A549 (cell line): ENCODE data around the gene SPTB. TPM values are rescaled to one million over a fixed set of nuclear protein-coding genes. Genes with fewer than 3 reads are reported as not detected.
"Not testable (repeated sequence)": the region's sequence is repeated elsewhere in the genome, so short reads cannot be mapped to it uniquely, and the experiment has no call there.

ENCODE experiments used
- ATAC-seq, 2 experiments: fragments of 200-7000 bp in 1 of 2; fragments of >200 bp in 1 of 2; cut with Nextera tagmentation in 1 of 2; cut with Tn5 transposase in 1 of 2; 3 replicates each; pipeline versions ENCODE4 v1.8.0 to v1.9.1; 2018 to 2020; ENCODE audit warnings: mild to moderate bottlenecking in 1 of 2, moderate library complexity in 1 of 2
- CTCF ChIA-PET: fragments of 300-600 bp; sonication (Branson Sonifier 250); formaldehyde crosslinking; extraction: SDS; loops from one replicate; lab custom pipeline; 2021; ENCODE audit warnings: antibody characterized with exemption, inconsistent platforms; lab: Yijun Ruan, JAX
- POLR2A ChIA-PET: fragments of 350-600 bp; formaldehyde crosslinking; extraction: SDS; loops from one replicate; lab custom pipeline; 2021; ENCODE audit warnings: antibody characterized with exemption, inconsistent platforms; lab: Yijun Ruan, JAX
- DNase-seq, 2 experiments: peaks; one replicate each; pipeline versions ENCODE4 v3.0.0 to v3.0.0-alpha.2; 2011 to 2016; ENCODE audit warnings: low read depth in 1 of 2, low spot score in 1 of 2
- FAIRE-seq: peaks from 2 replicates; lab custom pipeline; 2011; peaks lifted over from hg19 to GRCh38; lab: Jason Lieb, UNC
- H3K27ac ChIP-seq, 2 experiments: fragments of >200 bp; sonication (Bioruptor Twin); formaldehyde crosslinking; 3 replicates each; pipeline ENCODE4 v1.5.1; 2016 to 2017
- H3K4me1 ChIP-seq: fragments of >200 bp; sonication (Bioruptor Twin); formaldehyde crosslinking; 3 replicates; pipeline ENCODE4 v1.6.1; 2016
- H3K4me2 ChIP-seq: fragments of >200 bp; sonication (Bioruptor Twin); formaldehyde crosslinking; 3 replicates; pipeline ENCODE4 v1.6.1; 2016
- H3K4me3 ChIP-seq: fragments of >200 bp; sonication (Bioruptor Twin); formaldehyde crosslinking; 3 replicates; pipeline ENCODE4 v1.5.1; 2016
- H3K9me3 ChIP-seq: fragments of >200 bp; sonication (Bioruptor Twin); formaldehyde crosslinking; 3 replicates; pipeline ENCODE4 v1.6.1; 2016
- ATOH8 ChIP-seq: fragments of 250-450 bp; sonication (Bioruptor Pico); IDR thresholded peaks from 2 replicates; pipeline ENCODE4 v1.5.0; 2020; ENCODE audit warnings: low read depth, mild to moderate bottlenecking, moderate library complexity
- BHLHE40 ChIP-seq: IDR thresholded peaks from 2 replicates; pipeline ENCODE4 v1.6.1; 2012; ENCODE audit warnings: low read depth, low read length, inconsistent platforms
- CBX2 ChIP-seq: fragments of 200-600 bp; sonication (generic); IDR thresholded peaks from 2 replicates; pipeline ENCODE4 v1.6.1; 2016; ENCODE audit warnings: low read depth, mild to moderate bottlenecking, borderline replicate concordance
- CBX8 ChIP-seq: fragments of 200-600 bp; sonication (generic); IDR thresholded peaks from 2 replicates; pipeline ENCODE4 v1.6.1; 2016
- E2F6 ChIP-seq: IDR thresholded peaks from 2 replicates; pipeline ENCODE4 v1.6.1; 2012; ENCODE audit warnings: low read depth, borderline replicate concordance
- FOSL2 ChIP-seq, 2 experiments: fragments of 450-650 bp in 1 of 2; fragments of >200 bp in 1 of 2; sonication (Bioruptor Twin) in 1 of 2; formaldehyde crosslinking; IDR thresholded peaks; 2 replicates each; pipeline versions ENCODE4 v1.5.0 to v1.6.1; 2016 to 2020; ENCODE audit warnings: mild to moderate bottlenecking in 1 of 2, moderate library complexity in 1 of 2
- GATA3 ChIP-seq: IDR thresholded peaks from 2 replicates; pipeline ENCODE4 v1.6.1; 2012; ENCODE audit warnings: borderline replicate concordance
- HEYL ChIP-seq: fragments of 250-450 bp; sonication (Bioruptor Pico); IDR thresholded peaks from 2 replicates; pipeline ENCODE4 v1.8.0; 2021; ENCODE audit warnings: mild to moderate bottlenecking, moderate library complexity
- HOXB13 ChIP-seq: fragments of 250-450 bp; sonication (Bioruptor Pico); IDR thresholded peaks from 2 replicates; pipeline ENCODE4 v1.5.0; 2020; ENCODE audit warnings: low read depth, mild to moderate bottlenecking, moderate library complexity
- JUNB ChIP-seq: fragments of >200 bp; sonication (Bioruptor Twin); formaldehyde crosslinking; IDR thresholded peaks from 2 replicates; pipeline ENCODE4 v1.6.1; 2016
- KDM5A ChIP-seq: fragments of 200-600 bp; sonication (generic); IDR thresholded peaks from 2 replicates; pipeline ENCODE4 v1.6.1; 2016; ENCODE audit warnings: antibody characterized with exemption, mild to moderate bottlenecking
- MAFK ChIP-seq: fragments of 450-650 bp; IDR thresholded peaks from 2 replicates; pipeline ENCODE4 v1.6.1; 2014; ENCODE audit not compliant: partially characterized antibody
- NPAS2 ChIP-seq: fragments of 250-450 bp; sonication (Bioruptor Pico); IDR thresholded peaks from 2 replicates; pipeline ENCODE4 v1.8.0; 2022; ENCODE audit warnings: mild to moderate bottlenecking, moderate library complexity, borderline replicate concordance
- NR3C1 ChIP-seq: fragments of >200 bp; sonication (Bioruptor Twin); formaldehyde crosslinking; IDR thresholded peaks from 3 replicates; pipeline ENCODE4 v1.6.1; 2017
- RAD21 ChIP-seq, 2 experiments: fragments of >200 bp in 1 of 2; sonication (Bioruptor Twin) in 1 of 2; formaldehyde crosslinking in 1 of 2; IDR thresholded peaks in 1 of 2; conservative IDR thresholded peaks in 1 of 2; 2 replicates in 1 of 2; 3 replicates in 1 of 2; pipeline ENCODE4 v1.6.1; 2012 to 2018; ENCODE audit warnings: inconsistent platforms in 1 of 2
- REST ChIP-seq: fragments of 200-600 bp; sonication (generic); IDR thresholded peaks from 2 replicates; pipeline ENCODE4 v1.6.1; 2016; ENCODE audit warnings: antibody characterized with exemption, mild to moderate bottlenecking, moderate library complexity
- RFX5 ChIP-seq: fragments of 450-650 bp; IDR thresholded peaks from 2 replicates; pipeline ENCODE4 v1.7.1; 2014; ENCODE audit warnings: antibody characterized with exemption, mild to moderate bottlenecking, moderate library complexity
- RNF2 ChIP-seq: fragments of 200-600 bp; sonication (generic); IDR thresholded peaks from 2 replicates; pipeline ENCODE4 v1.6.1; 2016; ENCODE audit warnings: low read depth, mild to moderate bottlenecking, antibody characterized with exemption, moderate library complexity, borderline replicate concordance
- SREBF2 ChIP-seq: fragments of 450-650 bp; IDR thresholded peaks from 2 replicates; pipeline ENCODE4 v1.6.1; 2014; ENCODE audit warnings: mild to moderate bottlenecking, moderate library complexity
- WGBS: methylation state at CpG from one replicate; pipeline ENCODE4 v1.1.6; 2017; ENCODE audit errors: missing lambda C conversion rate; 5-methylcytosine and 5-hydroxymethylcytosine counted together
- polyA plus RNA-seq, 4 experiments: library from polyadenylated mRNA; depleted of rRNA in 3 of 4; stranded (reverse); fragments of >200 nt; fragmentation: RNase III in 1 of 4; extraction: RNeasy Plus Mini Kit Qiagen cat#74134 plus additional on column Dnase treatment in 1 of 4; gene quantifications; 2 replicates in 3 of 4; 3 replicates in 1 of 4; pipeline ENCODE4 v1.2.3, GENCODE V29; 2011 to 2017
- TF ChIP-seq, protein P1 (sequence below): fragments of >200 bp; sonication (Bioruptor Twin); formaldehyde crosslinking; IDR thresholded peaks from 3 replicates; pipeline ENCODE4 v1.6.1; 2016
- TF ChIP-seq, protein P2 (sequence below): fragments of 250-450 bp; sonication (Bioruptor Pico); IDR thresholded peaks from 2 replicates; pipeline ENCODE4 v1.5.0; 2021; ENCODE audit warnings: mild to moderate bottlenecking, moderate library complexity, borderline replicate concordance
- TF ChIP-seq, protein P3 (sequence below): IDR thresholded peaks from 2 replicates; pipeline ENCODE4 v1.6.1; 2012

SPTB gene
- polyA plus RNA-seq, 2 of the 4 experiments (the other 2 are of a cell fraction), result 0.27 to 2.1 TPM

DNA sequence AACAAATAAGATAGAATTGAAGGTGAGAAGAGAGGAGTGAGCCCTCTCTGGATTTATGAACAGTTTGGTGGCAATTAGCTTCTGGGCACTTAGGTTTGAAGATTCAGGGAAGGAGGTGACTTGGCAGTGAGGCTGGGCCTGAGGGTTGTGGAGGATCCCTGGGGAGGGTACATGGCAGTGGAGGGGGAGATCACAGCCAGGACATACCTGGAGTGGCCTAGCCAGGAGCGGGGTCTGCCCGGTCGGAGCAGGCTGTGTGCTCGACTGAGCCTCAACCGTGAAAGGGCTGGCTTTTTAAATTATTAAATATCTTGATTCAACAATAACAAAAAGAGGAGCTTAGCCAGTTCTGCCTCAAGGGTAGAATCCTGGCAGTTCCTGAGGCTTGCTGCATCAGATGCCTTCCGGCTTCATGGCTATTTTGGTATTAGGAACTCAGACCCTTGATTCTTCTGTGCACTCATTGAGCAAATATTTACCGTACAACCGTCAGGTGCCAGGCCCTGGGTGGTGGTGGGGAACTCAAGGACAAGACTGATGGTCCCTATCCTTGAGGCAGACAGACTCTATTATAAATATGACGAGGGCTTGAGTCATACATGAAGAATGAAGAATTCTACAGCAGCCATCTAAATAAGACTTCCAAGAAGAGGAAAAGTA is 73.4 kb downstream of the SPTB start (continued):
- TF ChIP-seq HEYL (no peak), CBX2 (no peak), RAD21 (conservative IDR thresholded peaks at IDR 0.05 in 1 of 2, IDR thresholded peaks at IDR 0.05 in 1 of 2) (no peak; a peak in 1 of 5 replicates), MAFK (no peak), RFX5 (no peak), SREBF2 (no peak), KDM5A (no peak), NPAS2 (CRISPR knock-in tag) (no peak), HOXB13 (no peak), E2F6 (no peak), RNF2 (no peak), BHLHE40 (peak; percentile 41; the same call in 1 of the 2 replicates), GATA3 (peak; percentile 91), REST (no peak), NR3C1 (no peak), CBX8 (no peak)
- TF ChIP-seq, protein P1, sequence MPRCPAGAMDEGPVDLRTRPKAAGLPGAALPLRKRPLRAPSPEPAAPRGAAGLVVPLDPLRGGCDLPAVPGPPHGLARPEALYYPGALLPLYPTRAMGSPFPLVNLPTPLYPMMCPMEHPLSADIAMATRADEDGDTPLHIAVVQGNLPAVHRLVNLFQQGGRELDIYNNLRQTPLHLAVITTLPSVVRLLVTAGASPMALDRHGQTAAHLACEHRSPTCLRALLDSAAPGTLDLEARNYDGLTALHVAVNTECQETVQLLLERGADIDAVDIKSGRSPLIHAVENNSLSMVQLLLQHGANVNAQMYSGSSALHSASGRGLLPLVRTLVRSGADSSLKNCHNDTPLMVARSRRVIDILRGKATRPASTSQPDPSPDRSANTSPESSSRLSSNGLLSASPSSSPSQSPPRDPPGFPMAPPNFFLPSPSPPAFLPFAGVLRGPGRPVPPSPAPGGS, result peak; percentile 59; the same call in 1 of the 3 replicates
- TF ChIP-seq, protein P2, sequence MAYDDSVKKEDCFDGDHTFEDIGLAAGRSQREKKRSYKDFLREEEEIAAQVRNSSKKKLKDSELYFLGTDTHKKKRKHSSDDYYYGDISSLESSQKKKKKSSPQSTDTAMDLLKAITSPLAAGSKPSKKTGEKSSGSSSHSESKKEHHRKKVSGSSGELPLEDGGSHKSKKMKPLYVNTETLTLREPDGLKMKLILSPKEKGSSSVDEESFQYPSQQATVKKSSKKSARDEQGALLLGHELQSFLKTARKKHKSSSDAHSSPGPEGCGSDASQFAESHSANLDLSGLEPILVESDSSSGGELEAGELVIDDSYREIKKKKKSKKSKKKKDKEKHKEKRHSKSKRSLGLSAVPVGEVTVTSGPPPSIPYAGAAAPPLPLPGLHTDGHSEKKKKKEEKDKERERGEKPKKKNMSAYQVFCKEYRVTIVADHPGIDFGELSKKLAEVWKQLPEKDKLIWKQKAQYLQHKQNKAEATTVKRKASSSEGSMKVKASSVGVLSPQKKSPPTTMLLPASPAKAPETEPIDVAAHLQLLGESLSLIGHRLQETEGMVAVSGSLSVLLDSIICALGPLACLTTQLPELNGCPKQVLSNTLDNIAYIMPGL (CRISPR knock-in tag), result no peak
- TF ChIP-seq, protein P3, sequence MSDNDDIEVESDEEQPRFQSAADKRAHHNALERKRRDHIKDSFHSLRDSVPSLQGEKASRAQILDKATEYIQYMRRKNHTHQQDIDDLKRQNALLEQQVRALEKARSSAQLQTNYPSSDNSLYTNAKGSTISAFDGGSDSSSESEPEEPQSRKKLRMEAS, result peak; percentile 71

DNA sequence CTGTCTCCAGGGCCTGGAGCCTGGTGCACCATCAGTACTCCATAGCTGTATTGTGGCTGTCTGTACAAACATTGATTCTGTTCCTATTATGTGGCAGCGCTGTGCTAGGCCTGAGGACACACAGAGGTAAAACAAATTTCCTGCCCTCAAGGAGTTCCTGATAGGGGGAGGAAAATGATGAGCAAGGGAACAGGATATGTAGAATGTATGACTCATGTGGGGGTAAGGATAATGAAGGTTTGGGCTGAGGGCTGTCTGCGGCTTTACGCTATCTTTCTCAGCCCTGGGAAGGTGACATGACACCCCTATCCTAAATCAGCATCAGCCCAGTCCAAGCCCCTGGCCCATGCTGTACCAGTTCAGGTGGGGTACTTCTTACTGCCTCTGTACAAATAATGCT is 74.1 kb downstream of the SPTB start:
- ATAC-seq (peak; percentile 60 to 74), DNase-seq (peak; percentile 62 to 71), FAIRE-seq (peak; percentile 39)
- POLR2A ChIA-PET, result interaction anchor here (1.0 to 1.6 kb wide), 2 partner anchors 9 to 265 kb away, joined by 3 to 4 read pairs; partner anchors contain the start of gene HSPA2
- TF ChIP-seq GATA3 (0 out of 2 replicates have a peak, but pooled peaks have one; percentile 26), MAFK (peak; percentile 34), FOSL2 (IDR thresholded peaks at IDR 0.05) (peak; percentile 39; the same call in 1 of the 2 replicates), FOSL2 (CRISPR knock-in tag; IDR thresholded peaks at IDR 0.05) (peak; percentile 81), ATOH8 (CRISPR knock-in tag) (0 out of 2 replicates have a peak, but pooled peaks have one; percentile 19), JUNB (peak; percentile 43; the same call in 1 of the 2 replicates)
- peak overlapping the region; percentile 91 to 93 for H3K27ac ChIP-seq
- peak overlapping the region; percentile 85 for H3K4me2 ChIP-seq
- WGBS, result 19% methylated on average over 3 of the region's 3 CpGs
- H3K4me1 ChIP-seq, result peaks cover 34% of the 10 kb centered on the region
- not testable (repeated sequence) for H3K9me3 ChIP-seq
- H3K4me3 ChIP-seq, result 0 out of 3 replicates have a peak overlapping the region, but pooled peaks have one; percentile 11
- CTCF ChIA-PET, result interaction anchor here (0.6 to 4.6 kb wide), 8 partner anchors 9 to 102 kb away, joined by 3 to 29 read pairs (median 6); no protein-coding TSS in a partner anchor
